Measurements from ENCODE around the gene LRRC3B. TPM values are rescaled to one million over a fixed set of nuclear protein-coding genes. Genes with fewer than 3 reads are reported as not detected.

The LRRC3B gene
- not detected for polyA plus RNA-seq (2013, experiment 1 of 2)
- polyA plus RNA-seq (2013, experiment 2 of 2): not detected

GRCh38 chr3:26622621-26623418, at the start of gene LRRC3B:
TSS of gene LRRC3B (plus strand) at chr3:26622772. CDS start at chr3:26709673, 86,901 bp downstream.
- Histone ChIP-seq H3K79me1 (replicated peaks; ENCODE audit: low read length, poor library complexity, severe bottlenecking) (no peaks in the 10 kb centered on the region), H3K4ac (ENCODE audit: low read depth in 1 of 2, low read length in 2 of 2) (no peak within 1 kb of the TSS), H3K27ac (ENCODE audit: low read length, poor library complexity, severe bottlenecking) (no peak within 1 kb of the TSS), H2AFZ (ENCODE audit: low read depth, low read length) (peak within 1 kb of the TSS; percentile 2), H3K9me3 (ENCODE audit: control insufficient read depth, low read length) (no peaks in the 10 kb centered on the region), H4K8ac (ENCODE audit: low read length) (no peak within 1 kb of the TSS), H2BK120ac (ENCODE audit: low read depth, low read length) (no peak within 1 kb of the TSS), H2BK5ac (ENCODE audit: low read depth, low read length, poor library complexity, severe bottlenecking) (peak within 1 kb of the TSS; percentile 58), H3K4me2 (ENCODE audit: low read length, poor library complexity, severe bottlenecking) (peak within 1 kb of the TSS; percentile 70), H3K9ac (ENCODE audit: low read length) (no peak within 1 kb of the TSS), H2BK12ac (ENCODE audit: low read length in 2 of 2) (no peak within 1 kb of the TSS), H3K23ac (ENCODE audit: low read length in 2 of 2) (no peak within 1 kb of the TSS), H2BK15ac (ENCODE audit: low read depth, poor library complexity, severe bottlenecking) (no peak within 1 kb of the TSS), H4K91ac (ENCODE audit: low read length) (no peak within 1 kb of the TSS), H2AK5ac (ENCODE audit: low read length, severe bottlenecking) (no peak within 1 kb of the TSS), H3K36me3 (ENCODE audit: control insufficient read depth in 1 of 2, insufficient read depth in 2 of 2, low read depth in 1 of 2, low read length in 2 of 2) (no peaks in the 10 kb centered on the region), H3K27me3 (ENCODE audit: control insufficient read depth in 1 of 2, insufficient read depth in 1 of 2, low read length in 2 of 2) (peaks cover 33 to 46% of the 10 kb centered on the region in 2 experiments), H3K4me3 (ENCODE audit: insufficient read depth in 1 of 2, low read depth in 1 of 2, low read length in 2 of 2) (peak within 1 kb of the TSS in 1 of 2 experiments; percentile 40), H3K14ac (ENCODE audit: low read length in 2 of 2) (no peak within 1 kb of the TSS), H3K18ac (ENCODE audit: low read depth in 1 of 2, low read length in 2 of 2) (no peak within 1 kb of the TSS), H3K4me1 (ENCODE audit: control insufficient read depth, insufficient read depth, low read depth, low read length) (peaks cover 14% of the 10 kb centered on the region)
- under 1% methylated on average over 72 of the region's 72 CpGs for WGBS
- DNase-seq: no peak

GRCh38 chr3:26574766-26575165, 47.8 kb upstream of the LRRC3B start:
- Histone ChIP-seq H3K18ac (ENCODE audit: low read depth in 1 of 2, low read length in 2 of 2) (no peak overlapping the region), H2AFZ (ENCODE audit: low read depth, low read length) (no peak overlapping the region), H3K27me3 (ENCODE audit: control insufficient read depth in 1 of 2, insufficient read depth in 1 of 2, low read length in 2 of 2) (no peaks in the 10 kb centered on the region), H3K36me3 (ENCODE audit: control insufficient read depth in 1 of 2, insufficient read depth in 2 of 2, low read depth in 1 of 2, low read length in 2 of 2) (no peaks in the 10 kb centered on the region), H3K4me2 (ENCODE audit: low read length, poor library complexity, severe bottlenecking) (no peak overlapping the region), H4K8ac (ENCODE audit: low read length) (no peak overlapping the region), H3K4me1 (ENCODE audit: control insufficient read depth, insufficient read depth, low read depth, low read length) (no peaks in the 10 kb centered on the region), H3K9ac (ENCODE audit: low read length) (no peak overlapping the region), H3K27ac (ENCODE audit: low read length, poor library complexity, severe bottlenecking) (no peak overlapping the region), H3K14ac (ENCODE audit: low read length in 2 of 2) (no peak overlapping the region), H4K91ac (ENCODE audit: low read length) (no peak overlapping the region), H2BK15ac (ENCODE audit: low read depth, poor library complexity, severe bottlenecking) (no peak overlapping the region), H2BK12ac (ENCODE audit: low read length in 2 of 2) (no peak overlapping the region), H3K79me1 (replicated peaks; ENCODE audit: low read length, poor library complexity, severe bottlenecking) (no peaks in the 10 kb centered on the region), H2BK120ac (ENCODE audit: low read depth, low read length) (no peak overlapping the region), H3K4me3 (ENCODE audit: insufficient read depth in 1 of 2, low read depth in 1 of 2, low read length in 2 of 2) (no peak overlapping the region), H2AK5ac (ENCODE audit: low read length, severe bottlenecking) (no peak overlapping the region), H3K9me3 (ENCODE audit: control insufficient read depth, low read length) (peaks cover 15% of the 10 kb centered on the region), H3K4ac (ENCODE audit: low read depth in 1 of 2, low read length in 2 of 2) (no peak overlapping the region), H3K23ac (ENCODE audit: low read length in 2 of 2) (no peak overlapping the region), H2BK5ac (ENCODE audit: low read depth, low read length, poor library complexity, severe bottlenecking) (no peak overlapping the region)
- no peak for DNase-seq

GRCh38 chr3:26579116-26579515, 43.5 kb upstream of the LRRC3B start:
- Histone ChIP-seq H3K23ac (ENCODE audit: low read length in 2 of 2) (no peak overlapping the region), H4K8ac (ENCODE audit: low read length) (no peak overlapping the region), H3K14ac (ENCODE audit: low read length in 2 of 2) (no peak overlapping the region), H4K91ac (ENCODE audit: low read length) (no peak overlapping the region), H2BK15ac (ENCODE audit: low read depth, poor library complexity, severe bottlenecking) (no peak overlapping the region), H2BK120ac (ENCODE audit: low read depth, low read length) (no peak overlapping the region), H2BK12ac (ENCODE audit: low read length in 2 of 2) (no peak overlapping the region), H3K9me3 (ENCODE audit: control insufficient read depth, low read length) (peaks cover 15% of the 10 kb centered on the region), H3K4ac (ENCODE audit: low read depth in 1 of 2, low read length in 2 of 2) (no peak overlapping the region), H2AFZ (ENCODE audit: low read depth, low read length) (no peak overlapping the region), H3K4me1 (ENCODE audit: control insufficient read depth, insufficient read depth, low read depth, low read length) (no peaks in the 10 kb centered on the region), H3K79me1 (replicated peaks; ENCODE audit: low read length, poor library complexity, severe bottlenecking) (no peaks in the 10 kb centered on the region), H3K4me2 (ENCODE audit: low read length, poor library complexity, severe bottlenecking) (no peak overlapping the region), H2AK5ac (ENCODE audit: low read length, severe bottlenecking) (no peak overlapping the region), H3K9ac (ENCODE audit: low read length) (no peak overlapping the region), H2BK5ac (ENCODE audit: low read depth, low read length, poor library complexity, severe bottlenecking) (no peak overlapping the region), H3K18ac (ENCODE audit: low read depth in 1 of 2, low read length in 2 of 2) (no peak overlapping the region), H3K27ac (ENCODE audit: low read length, poor library complexity, severe bottlenecking) (no peak overlapping the region), H3K27me3 (ENCODE audit: control insufficient read depth in 1 of 2, insufficient read depth in 1 of 2, low read length in 2 of 2) (no peaks in the 10 kb centered on the region), H3K36me3 (ENCODE audit: control insufficient read depth in 1 of 2, insufficient read depth in 2 of 2, low read depth in 1 of 2, low read length in 2 of 2) (no peaks in the 10 kb centered on the region), H3K4me3 (ENCODE audit: insufficient read depth in 1 of 2, low read depth in 1 of 2, low read length in 2 of 2) (no peak overlapping the region)
- 66% methylated on average over 1 of the region's 1 CpG for WGBS
- DNase-seq: no peak

- WGBS: 71% methylated on average over 4 of the region's 4 CpGs
- no peaks in the 10 kb centered on the region for H3K27me3 ChIP-seq (ENCODE audit: control insufficient read depth in 1 of 2, insufficient read depth in 1 of 2, low read length in 2 of 2)
- H4K8ac ChIP-seq (ENCODE audit: low read length): no peak overlapping the region
- no peaks in the 10 kb centered on the region for H3K36me3 ChIP-seq (ENCODE audit: control insufficient read depth in 1 of 2, insufficient read depth in 2 of 2, low read depth in 1 of 2, low read length in 2 of 2)
- H3K4me2 ChIP-seq (ENCODE audit: low read length, poor library complexity, severe bottlenecking): no peak overlapping the region
- DNase-seq: no peak
- no peak overlapping the region for H2BK120ac ChIP-seq (ENCODE audit: low read depth, low read length)
- no peak overlapping the region for H2AFZ ChIP-seq (ENCODE audit: low read depth, low read length)
- H3K23ac ChIP-seq (ENCODE audit: low read length in 2 of 2): no peak overlapping the region
- H2BK5ac ChIP-seq (ENCODE audit: low read depth, low read length, poor library complexity, severe bottlenecking): no peak overlapping the region
- no peaks in the 10 kb centered on the region for H3K79me1 ChIP-seq (replicated peaks; ENCODE audit: low read length, poor library complexity, severe bottlenecking)
- H4K91ac ChIP-seq (ENCODE audit: low read length): no peak overlapping the region
- H3K14ac ChIP-seq (ENCODE audit: low read length in 2 of 2): no peak overlapping the region
- H3K27ac ChIP-seq (ENCODE audit: low read length, poor library complexity, severe bottlenecking): no peak overlapping the region
- H3K4me3 ChIP-seq (ENCODE audit: insufficient read depth in 1 of 2, low read depth in 1 of 2, low read length in 2 of 2): no peak overlapping the region
- peaks cover 12% of the 10 kb centered on the region for H3K9me3 ChIP-seq (ENCODE audit: control insufficient read depth, low read length)
- H3K4ac ChIP-seq (ENCODE audit: low read depth in 1 of 2, low read length in 2 of 2): no peak overlapping the region
- no peak overlapping the region for H2BK12ac ChIP-seq (ENCODE audit: low read length in 2 of 2)
- H2AK5ac ChIP-seq (ENCODE audit: low read length, severe bottlenecking): no peak overlapping the region
- no peaks in the 10 kb centered on the region for H3K4me1 ChIP-seq (ENCODE audit: control insufficient read depth, insufficient read depth, low read depth, low read length)
- no peak overlapping the region for H2BK15ac ChIP-seq (ENCODE audit: low read depth, poor library complexity, severe bottlenecking)
- H3K18ac ChIP-seq (ENCODE audit: low read depth in 1 of 2, low read length in 2 of 2): no peak overlapping the region
- H3K9ac ChIP-seq (ENCODE audit: low read length): no peak overlapping the region
Observed at GRCh38 chr3:26587571-26587970, 35.0 kb upstream of the LRRC3B start.
